HT-29 (cell line): ENCODE measurements around the gene ANKRD7. TPM values are rescaled to one million over a fixed set of nuclear protein-coding genes. Genes with fewer than 3 reads are reported as not detected.

ENCODE experiments used
- DNase-seq: peaks from one replicate; pipeline ENCODE4 v3.0.0-alpha.2; 2015; ENCODE audit warnings: low spot score
- total RNA-seq: library from RNA; depleted of rRNA; stranded (reverse); fragments of >200 nt; shearing (Covaris generic); gene quantifications from 2 replicates; pipeline ENCODE4 v1.2.3, GENCODE V29; 2014; rRNA removed

Gene ANKRD7, protein sequence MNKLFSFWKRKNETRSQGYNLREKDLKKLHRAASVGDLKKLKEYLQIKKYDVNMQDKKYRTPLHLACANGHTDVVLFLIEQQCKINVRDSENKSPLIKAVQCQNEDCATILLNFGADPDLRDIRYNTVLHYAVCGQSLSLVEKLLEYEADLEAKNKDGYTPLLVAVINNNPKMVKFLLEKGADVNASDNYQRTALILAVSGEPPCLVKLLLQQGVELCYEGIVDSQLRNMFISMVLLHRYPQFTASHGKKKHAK
- total RNA-seq = not detected in 2 replicates

DNA sequence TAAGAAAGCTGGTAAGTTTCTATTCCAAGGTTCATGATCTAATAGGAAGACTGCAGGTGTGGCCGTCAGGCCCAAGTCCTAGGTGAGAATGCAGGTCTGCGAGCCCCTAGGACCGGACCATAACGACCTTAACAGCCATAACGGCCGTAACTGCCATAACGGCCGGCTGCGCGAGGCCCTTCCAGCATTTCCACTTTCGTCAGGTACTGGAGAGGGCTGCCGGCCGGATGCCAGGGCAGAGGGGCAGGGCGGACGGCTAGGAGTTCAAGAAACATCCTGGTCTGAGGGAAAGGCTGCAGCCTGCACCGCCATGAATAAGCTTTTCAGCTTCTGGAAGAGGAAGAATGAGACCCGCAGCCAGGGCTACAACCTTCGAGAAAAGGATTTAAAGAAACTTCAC, at the start of gene ANKRD7:
TSS of gene ANKRD7 (plus strand) at position 184 of the 400 bp plus-strand sequence. CDS start at position 311, 127 bp downstream.
- no peak for DNase-seq

DNA sequence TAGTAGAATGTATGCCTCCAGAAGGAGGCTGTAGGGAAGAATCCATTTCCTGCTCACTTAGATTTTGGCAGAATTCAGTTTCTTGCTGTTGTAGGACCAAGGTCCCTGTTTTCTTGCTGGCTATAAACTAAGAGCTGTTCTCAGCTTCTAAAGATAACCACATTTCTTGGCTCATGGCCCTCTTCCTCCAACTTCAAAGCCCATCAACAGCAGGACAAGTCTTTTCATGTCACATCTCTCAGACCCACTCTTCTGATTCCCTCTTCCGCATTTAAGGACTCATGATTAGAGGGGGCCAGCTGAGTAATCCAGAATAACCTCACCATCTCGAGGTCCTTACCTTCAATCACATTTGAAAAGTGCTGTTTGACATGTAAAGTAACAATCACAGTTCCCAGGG, 48.8 kb upstream of the ANKRD7 start:
- no peak for DNase-seq

DNA sequence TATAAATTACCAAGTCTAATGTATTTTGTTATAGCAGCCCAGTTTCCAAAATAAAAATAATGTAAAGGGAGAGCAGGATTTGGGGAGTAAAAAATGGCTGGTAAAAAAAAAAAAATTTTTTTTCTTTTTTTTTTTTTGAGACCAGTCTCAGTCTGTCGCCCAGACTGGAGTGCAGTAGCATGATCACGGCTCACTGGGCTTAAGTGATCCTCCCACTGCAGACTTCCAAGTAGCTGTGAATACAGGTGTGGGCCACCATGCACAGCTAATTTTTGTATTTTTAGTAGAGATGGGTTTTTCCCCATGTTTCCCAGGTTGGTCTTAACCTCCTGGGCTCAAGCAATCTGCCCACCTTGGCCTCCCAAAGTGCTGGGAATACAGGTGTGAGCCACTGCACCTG, 45.3 kb upstream of the ANKRD7 start:
- no peak for DNase-seq

DNA sequence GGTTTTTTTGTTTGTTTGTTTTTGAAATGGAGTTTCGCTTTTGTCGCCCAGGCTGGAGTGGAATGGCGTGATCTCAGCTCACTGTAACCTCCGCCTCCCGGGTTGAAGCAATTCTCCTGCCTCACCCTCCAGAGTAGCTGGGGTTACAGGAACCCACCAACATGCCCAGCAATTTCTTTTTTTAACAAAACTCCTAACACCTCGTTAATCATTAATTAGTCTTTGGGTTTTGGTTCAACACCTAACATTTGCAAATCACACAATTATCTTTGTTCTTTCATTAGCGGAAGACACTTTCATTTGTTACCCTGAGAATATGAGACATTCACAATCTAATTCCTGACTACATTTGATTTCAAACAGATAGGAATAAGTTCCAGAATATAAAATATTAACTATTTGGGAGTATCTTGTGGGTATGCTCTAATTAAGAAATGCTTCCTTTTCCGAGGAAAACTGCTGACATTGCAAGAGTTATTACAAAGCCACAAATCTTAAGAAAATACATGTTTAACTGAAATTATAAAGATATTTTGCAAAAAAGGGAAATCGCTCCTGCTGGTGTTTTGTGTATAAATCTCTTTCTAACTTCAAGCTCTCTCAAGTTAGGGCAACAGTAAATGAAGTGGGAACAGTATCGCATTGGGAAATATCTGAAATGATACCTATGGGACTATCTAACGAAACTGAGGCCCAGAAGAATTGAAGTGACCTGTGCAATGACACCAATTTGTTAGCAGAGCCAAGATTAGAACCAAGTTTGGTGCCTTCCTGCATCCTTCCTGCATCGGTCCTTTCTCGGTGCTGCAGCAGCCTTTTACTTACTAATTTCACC, 41.7 kb upstream of the ANKRD7 start:
- DNase-seq = peak; percentile 37

DNA sequence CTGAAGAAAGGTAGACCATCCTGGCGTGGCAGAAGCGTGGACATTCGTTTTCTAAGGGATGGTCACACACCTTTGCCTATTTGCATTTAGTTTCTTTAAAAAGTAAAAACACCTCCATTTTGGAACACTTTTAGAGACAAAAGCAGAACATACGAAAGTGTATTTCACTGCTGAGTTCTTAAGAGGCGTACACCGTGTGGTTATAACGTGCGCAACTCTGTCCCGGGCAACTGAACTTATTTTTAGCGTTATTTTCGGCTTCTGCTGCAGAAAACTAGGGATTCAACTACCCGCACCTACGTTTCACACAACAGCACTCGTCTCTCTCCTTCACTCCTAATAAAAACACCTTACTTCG, 41.1 kb upstream of the ANKRD7 start:
- DNase-seq = no peak

DNA sequence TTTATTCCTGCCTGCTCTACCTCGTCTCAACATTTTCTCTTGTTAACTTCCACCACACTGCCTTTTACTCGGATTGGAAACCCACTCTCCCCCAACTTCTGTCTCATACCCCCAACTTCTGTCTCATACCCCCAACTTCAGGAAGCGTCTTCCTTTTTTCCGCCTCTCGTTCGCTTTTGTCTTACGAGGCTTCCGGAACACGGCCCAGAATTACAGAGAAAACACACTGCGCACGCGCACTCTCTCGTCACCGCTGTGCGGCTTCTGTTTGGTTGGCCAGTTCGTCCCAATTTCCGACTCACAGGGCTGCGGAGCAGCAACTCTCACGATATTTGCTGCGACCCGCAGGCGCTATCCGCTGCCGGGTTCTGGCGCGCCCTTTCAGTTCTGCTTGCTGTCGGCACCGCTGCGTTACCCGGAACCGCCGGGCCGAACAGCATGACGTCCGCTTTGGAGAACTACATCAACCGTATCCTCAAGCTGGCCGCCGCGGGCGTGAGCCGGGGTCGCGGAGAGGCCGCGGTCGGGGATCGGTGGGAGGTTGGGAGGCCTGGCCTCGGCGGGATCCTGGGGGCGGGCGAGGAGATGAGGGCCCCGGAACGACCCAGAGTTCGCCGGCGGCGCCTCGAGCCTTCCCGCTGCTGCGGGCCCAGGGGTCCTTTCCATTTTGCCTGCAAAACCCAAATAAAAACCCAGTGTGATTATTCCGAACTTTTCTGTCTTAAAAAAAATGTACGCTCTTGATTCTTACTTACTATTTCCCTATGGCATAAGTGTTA, 40.5 kb upstream of the ANKRD7 start, which contains the start of gene LSM8:
TSS of gene LSM8 (plus strand) at position 379 of the 779 bp plus-strand sequence. CDS start at position 439, 60 bp downstream.
- DNase-seq = peak; percentile 100

DNA sequence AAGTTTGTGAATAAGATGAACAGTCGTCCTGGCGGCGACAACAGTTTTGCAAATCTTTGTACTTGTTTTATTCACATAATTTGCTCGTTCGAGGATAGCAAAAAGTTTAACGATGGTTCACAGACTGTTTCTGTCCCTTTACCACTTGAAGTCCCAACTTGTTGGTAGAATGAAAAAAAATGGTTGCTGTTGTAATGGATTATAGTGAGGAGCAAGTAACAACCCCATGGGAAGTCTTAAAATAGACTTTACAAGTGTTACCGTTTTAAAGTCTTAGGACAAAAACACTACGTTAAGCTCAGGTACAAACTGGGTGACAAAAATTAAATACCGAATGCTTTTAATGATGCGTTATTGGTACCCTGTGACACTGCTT, 40.0 kb upstream of the ANKRD7 start:
- DNase-seq = peak; percentile 56

DNA sequence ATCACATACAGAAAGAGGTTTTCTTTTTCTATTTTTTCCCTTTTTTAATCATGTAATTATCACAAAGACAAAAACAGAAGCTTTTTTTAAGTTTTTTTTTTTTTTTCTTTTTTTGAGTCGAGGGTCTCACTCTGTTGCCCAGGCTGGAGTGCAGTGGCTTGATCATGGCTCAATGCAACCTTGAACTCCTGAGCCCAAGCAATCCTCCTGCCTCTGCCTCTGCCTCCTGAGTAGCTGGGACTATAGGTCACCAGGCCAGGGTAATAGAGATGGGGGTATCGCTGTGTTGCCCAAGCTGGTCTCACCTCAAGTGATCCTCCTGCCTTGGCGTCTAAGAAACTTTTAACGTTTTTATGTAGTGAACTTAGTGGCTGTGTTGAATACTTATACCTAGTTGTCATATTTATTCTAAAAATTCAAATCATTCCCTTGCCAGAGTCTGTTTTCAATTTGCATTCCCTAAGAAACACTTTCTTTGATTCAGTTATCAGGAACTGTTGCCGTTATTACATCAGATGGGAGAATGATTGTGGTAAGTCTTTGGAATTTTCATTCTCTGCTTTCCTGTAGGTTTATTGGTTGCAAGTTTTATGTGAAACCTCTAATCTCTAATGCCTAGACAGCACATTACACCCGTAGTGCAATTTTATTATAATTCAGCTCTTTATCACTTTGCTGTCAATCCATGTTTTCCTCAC, 39.2 kb upstream of the ANKRD7 start:
- DNase-seq = peak; percentile 22

DNA sequence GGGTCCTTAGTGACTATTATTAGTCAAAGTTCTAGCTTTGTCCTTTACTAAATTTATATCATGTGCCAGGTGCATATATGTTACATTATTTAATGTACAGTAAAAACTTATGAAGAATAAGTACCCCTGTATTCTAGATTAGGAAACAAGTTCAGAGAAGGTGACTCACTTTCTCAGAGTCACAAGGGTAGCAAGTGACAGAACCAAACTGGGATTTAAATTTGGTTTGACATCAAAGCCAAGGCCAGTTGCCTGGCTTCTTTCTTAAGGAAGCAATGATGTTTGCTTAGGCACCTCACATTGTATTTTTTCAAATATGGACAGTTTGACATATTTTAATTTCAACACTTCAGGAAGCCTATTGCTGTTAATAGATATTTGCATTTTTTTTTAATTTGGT, 38.0 kb upstream of the ANKRD7 start:
- no peak for DNase-seq

DNA sequence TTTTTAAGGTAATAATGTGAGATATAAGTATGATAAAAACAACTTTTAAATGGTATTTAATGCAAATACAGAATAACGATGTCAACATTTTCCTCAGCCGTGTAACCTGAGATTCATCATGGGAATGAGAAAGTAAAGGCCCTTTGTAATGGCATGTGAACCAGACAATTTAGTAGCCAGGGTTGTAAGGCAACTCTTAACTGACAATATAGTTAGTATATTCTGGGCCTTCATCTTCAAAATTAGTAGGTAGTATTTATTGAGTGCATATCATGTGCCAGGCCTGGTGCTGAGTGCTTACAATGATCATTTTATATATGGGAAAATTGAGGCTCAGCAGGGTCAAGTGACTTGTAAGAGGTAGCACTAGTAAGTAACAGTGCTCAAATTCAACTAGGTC, 29.9 kb upstream of the ANKRD7 start:
- no peak for DNase-seq

DNA sequence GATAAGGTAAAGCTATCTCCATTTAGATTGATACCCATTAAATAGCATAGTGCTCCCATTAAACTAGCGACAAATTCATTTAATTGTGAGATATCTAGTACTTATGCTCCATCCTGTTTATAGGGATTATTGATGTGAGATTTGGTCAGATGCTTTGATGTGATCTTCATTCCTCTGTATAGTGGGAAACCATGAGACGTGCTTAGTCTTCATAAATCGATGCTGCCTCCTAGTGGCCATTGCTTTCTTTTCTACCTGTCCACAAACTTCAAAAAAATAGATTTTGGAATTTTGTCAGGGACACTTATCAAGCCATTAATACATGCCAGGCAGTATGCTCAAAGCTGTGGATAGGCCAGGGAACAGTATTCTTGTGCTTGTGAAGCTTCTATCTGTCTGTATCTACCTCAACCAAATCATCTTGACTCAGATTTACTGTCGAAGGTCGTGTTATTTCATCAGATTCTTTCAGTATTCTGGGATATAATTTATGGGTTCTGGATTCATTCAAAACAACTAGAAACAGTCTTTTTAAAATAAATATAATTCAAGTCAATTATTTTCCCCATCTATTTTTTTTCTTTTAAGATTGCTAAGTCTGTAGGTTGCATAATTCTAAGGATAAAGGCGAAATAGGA, 28.5 kb upstream of the ANKRD7 start:
- peak; percentile 91 for DNase-seq

DNA sequence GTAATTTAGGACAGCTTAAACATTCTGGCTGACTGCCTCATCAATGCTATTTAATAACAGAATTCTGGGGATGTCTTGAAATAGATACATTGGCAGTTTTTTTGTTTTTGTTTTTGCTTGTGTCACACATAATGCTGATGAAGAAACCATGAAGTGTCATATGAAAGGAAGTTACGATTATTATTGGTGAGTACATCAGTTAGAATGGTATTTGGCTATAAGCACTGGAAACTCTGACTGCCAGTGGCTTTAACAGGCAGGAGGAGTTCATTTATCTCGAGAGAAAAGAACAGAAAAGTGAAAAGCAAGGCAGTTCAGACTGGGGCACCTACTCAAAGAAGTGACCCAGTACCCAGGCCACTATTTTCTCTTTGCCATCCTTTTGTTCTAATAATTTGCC, 22.4 kb upstream of the ANKRD7 start:
- no peak for DNase-seq

DNA sequence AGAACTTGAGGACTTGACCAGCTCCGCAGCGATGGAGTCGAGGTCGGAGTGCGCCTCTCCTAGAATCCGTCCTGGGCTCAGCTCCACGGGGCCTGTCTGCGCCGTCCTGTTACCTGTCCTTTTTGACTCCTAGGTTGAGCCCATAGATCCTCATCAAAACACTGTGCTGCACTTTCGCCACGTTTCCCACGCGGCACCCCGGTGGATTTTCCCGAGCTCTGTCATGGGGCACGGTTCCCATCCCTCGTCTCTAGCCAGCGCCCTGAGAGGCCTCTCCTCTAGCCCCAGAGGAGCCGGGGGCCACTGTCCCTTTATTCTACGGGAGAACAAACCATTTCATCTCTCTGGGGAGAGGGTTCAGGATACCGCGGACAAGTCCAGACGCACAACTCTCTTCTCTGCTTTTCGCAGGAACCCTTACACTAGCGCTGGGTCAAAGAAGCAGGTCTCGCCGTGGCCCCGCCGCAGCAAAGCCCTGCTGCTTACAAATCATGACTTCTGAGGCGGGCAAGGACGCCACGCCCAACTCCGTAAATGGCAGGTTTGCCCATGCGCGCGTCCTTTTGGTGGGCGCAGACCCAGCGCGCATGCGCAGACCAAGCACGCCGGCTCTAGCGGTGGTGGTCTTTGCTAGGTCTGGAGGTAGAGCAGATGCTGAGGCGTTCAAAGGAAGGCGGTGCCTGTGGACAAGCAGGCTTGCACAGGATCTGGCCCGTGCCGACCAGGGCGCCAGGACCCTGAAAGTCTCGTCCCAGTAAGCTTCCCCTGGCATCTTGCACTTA, 10.3 kb upstream of the ANKRD7 start:
- no peak for DNase-seq

DNA sequence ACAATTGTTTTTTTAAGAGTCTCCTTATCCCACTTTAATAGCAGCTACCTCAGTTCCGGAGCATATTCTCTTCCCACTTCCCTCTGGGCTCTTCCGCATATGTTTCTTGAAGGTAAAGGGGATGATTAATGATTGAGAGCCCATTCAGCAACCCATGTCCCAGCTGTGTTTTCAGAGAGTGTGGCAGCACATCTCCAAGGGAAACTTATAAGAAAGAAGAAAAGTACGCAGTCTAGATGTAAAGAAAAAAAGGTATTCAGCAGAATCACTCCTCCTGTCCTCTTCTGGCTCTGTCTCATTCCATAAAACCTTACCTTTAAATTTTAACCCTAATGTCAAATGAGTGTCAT, 9.7 kb upstream of the ANKRD7 start:
- DNase-seq = no peak

DNA sequence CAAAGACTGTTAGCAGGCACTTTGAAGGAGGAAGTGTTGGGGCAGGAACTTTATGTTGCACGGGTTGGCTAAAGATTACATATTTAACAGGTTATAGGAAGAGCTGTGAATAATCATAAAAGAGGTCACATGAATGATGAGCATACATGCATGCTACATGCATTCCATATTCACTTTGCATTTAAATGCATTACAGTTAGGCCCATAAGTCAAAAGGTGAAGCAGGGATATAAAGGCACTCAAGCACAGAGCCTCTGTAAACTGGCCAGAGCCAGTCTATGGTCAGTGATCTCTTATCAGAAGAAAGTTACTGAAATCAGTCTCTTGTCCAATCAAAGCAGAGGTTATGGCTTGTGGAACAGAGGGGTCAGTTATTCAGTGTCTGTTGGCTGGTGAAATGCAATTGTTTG, 7.3 kb upstream of the ANKRD7 start:
- DNase-seq = no peak

DNA sequence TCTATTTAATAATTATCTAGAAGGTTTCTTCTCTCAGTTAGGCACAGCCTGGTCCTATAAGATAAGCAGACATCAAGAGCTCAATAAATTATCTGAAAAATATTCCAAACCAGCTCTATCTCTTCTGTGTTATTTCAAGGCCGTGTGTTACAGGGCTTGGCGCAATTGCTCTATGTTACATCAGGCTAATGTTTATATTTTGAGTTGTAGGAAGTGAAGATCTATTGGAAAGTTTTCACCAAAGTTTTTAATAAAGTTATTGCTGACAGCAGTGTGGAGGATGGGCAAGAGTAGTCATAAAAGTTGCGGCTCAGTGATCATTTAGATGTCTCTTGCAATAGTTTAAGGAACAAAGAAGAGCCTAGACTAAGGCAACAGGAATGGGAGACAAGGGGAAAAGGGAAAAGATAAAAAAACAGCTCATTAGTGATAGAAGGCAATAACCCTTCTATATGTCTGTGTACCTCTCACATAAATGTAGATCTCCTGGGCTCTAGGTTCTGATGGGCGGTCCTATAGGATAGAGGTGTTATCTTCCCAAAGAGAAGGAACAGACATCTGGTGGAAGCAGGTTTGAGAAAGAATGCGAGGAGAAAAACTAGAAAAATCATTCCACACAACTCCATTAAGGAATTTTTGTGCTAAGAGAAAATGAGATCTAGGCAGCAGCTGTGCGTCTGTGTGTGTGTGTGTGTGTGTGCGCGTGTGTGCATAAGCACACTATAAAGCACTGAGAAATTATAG, 5.9 kb upstream of the ANKRD7 start:
- DNase-seq = no peak

DNA sequence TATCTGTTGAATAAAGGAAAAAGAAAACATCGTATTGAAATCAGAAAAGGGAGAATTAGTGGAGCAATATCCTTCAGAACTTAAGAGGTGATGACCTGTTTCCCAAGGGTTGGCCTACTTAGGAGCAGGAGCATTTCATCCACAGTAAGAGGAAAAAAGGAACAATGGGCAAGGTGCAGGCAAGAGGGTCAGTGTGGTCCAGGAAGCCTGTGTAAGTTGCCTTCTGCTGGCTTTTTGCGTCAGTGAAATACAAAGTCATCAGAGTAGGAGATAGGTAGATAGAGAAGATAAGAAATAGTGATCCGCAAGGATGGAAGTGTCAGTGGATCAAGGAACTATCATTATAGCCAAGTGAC, 5.4 kb upstream of the ANKRD7 start:
- DNase-seq = no peak

DNA sequence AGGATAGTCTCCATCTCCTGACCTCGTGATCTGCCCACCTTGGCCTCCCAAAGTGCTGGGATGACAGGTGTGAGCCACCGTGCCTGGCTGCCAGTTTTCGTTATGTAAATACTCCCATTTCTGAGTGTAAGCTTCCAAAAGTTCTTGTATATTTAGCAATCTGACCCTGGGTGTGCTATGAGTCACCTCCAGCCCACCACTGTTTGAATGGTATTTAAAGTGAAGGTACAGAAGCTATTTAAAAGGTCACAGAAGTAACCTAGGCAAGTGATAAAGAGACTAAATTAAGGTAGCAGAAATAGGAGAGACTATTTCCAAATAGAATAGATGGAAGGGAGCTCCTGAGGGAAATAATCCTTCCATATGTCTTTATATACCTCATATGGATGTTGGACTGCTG, 3.9 kb upstream of the ANKRD7 start:
- no peak for DNase-seq

DNA sequence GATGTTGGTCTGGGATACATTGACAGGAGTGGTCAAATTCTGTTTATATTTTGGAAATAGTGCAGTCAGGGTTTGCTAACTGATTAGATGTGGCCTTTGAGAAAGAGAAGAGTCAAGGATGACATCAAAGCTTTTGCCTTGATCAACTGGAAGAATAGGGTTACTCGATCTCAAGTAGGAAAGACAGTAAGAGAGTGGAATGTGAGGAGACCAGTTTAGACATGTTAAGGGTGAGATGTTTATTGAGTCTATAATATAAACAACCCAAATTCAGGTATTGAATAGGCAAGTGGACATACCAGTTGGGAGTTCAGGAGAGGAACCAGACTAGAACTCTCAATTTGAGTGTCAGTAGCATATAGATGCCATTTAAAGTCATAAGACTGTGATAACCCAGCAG, 1.9 kb upstream of the ANKRD7 start:
- DNase-seq = no peak

DNA sequence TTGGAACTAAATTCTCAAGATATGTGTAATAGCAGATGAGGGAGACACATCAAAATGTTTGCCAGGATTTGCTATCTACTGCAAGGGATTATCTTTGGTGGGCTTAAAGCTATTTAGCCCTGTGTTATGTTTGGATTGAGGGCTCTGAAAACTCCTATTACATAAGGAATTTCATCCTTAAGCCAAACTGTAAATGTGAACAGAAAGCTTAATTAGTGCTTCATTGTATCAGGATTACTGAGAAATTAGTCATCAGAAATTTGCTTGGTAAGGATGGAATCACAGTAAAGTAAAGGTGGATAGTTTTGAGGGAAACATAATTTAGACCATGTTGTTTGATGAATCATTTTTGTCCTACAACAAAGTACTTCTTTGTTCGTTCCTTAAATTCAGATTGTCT, 8.3 kb downstream of the ANKRD7 start:
- no peak for DNase-seq
